Loucy (cell line): Measurements from ENCODE around the gene PRDM8.

Experiments used
- EZH2phosphoT487 ChIP-seq: fragments of 200-600 bp; IDR thresholded peaks from 2 replicates; pipeline ENCODE4 v1.6.1; 2018; ENCODE audit warnings: antibody characterized with exemption, mild to moderate bottlenecking, moderate library complexity, borderline replicate concordance
- TF ChIP-seq, protein P1 (sequence below): fragments of 200-600 bp; sonication (generic); conservative IDR thresholded peaks from 2 replicates; pipeline ENCODE4 v1.5.1; 2014; ENCODE audit warnings: mild to moderate bottlenecking, antibody characterized with exemption, low read length

DNA sequence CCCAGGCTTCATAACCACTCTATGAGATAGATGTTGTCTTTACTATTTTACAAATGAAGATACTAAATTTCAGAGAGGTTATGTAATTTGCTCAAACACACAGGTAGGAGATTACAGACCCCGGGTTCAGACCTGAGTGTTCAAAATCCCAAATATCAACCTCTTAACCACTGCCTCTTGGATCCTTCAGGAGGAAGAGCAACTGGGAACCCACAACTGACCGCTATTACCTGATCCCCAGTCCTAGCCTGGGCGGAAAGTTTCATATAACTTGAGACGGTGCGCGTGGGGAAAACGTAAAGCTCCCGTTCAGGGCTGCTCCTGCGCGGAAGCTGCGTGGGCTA lies 8.9 kb upstream of the PRDM8 start:
- TF ChIP-seq, protein P1, sequence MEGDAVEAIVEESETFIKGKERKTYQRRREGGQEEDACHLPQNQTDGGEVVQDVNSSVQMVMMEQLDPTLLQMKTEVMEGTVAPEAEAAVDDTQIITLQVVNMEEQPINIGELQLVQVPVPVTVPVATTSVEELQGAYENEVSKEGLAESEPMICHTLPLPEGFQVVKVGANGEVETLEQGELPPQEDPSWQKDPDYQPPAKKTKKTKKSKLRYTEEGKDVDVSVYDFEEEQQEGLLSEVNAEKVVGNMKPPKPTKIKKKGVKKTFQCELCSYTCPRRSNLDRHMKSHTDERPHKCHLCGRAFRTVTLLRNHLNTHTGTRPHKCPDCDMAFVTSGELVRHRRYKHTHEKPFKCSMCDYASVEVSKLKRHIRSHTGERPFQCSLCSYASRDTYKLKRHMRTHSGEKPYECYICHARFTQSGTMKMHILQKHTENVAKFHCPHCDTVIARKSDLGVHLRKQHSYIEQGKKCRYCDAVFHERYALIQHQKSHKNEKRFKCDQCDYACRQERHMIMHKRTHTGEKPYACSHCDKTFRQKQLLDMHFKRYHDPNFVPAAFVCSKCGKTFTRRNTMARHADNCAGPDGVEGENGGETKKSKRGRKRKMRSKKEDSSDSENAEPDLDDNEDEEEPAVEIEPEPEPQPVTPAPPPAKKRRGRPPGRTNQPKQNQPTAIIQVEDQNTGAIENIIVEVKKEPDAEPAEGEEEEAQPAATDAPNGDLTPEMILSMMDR: no peak
- no peak for TF ChIP-seq EZH2phosphoT487
